ENCODE data around the gene SPTBN1. TPM values are rescaled to one million over a fixed set of nuclear protein-coding genes. Genes with fewer than 3 reads are reported as not detected.

SPTBN1 gene
- total and polyA plus RNA-seq, 2 of the 13 experiments (the other 11 are each of a cell fraction or from before 2014, with no cell fraction given): 123 to 299 TPM

GRCh38 chr2:54557601-54558187 lies 101.6 kb downstream of the SPTBN1 start (continued):
- TF ChIP-seq TFDP2 (CRISPR knock-in tag; IDR thresholded peaks at IDR 0.05) (peak; percentile 68), ATF3 (CRISPR knock-in tag; IDR thresholded peaks at IDR 0.05) (no peak), ZNF207 (IDR thresholded peaks at IDR 0.05; ENCODE audit: borderline replicate concordance) (no peak), ETS1 (CRISPR knock-in tag; IDR thresholded peaks at IDR 0.05) (no peak), ZNF607 (CRISPR knock-in tag; IDR thresholded peaks at IDR 0.05; ENCODE audit: borderline replicate concordance) (no peak; the same call in none of the 2 replicates), ZNF33A (CRISPR knock-in tag; IDR thresholded peaks at IDR 0.05; ENCODE audit: borderline replicate concordance) (no peak), ZNF879 (CRISPR knock-in tag; IDR thresholded peaks at IDR 0.05) (no peak), BRCA1 (CRISPR knock-in tag; IDR thresholded peaks at IDR 0.05) (no peak), ZNF816 (CRISPR knock-in tag; IDR thresholded peaks at IDR 0.05; ENCODE audit: borderline replicate concordance) (0 out of 2 replicates have a peak, but pooled peaks have one; percentile 19), DMAP1 (CRISPR knock-in tag; IDR thresholded peaks at IDR 0.05) (peak; percentile 84; the same call in 1 of the 2 replicates), KLF15 (CRISPR knock-in tag; IDR thresholded peaks at IDR 0.05; ENCODE audit: borderline replicate concordance) (no peak), SP1 (IDR thresholded peaks at IDR 0.05) (no peak), SP1 (CRISPR knock-in tag; IDR thresholded peaks at IDR 0.05) (peak; percentile 26; the same call in 1 of the 2 replicates), ZNF343 (CRISPR knock-in tag; IDR thresholded peaks at IDR 0.05) (no peak), NR0B2 (CRISPR knock-in tag; IDR thresholded peaks at IDR 0.05) (peak; percentile 70; the same call in 1 of the 2 replicates), ZNF550 (CRISPR knock-in tag; IDR thresholded peaks at IDR 0.05; ENCODE audit: borderline replicate concordance) (no peak), ETV6 (CRISPR knock-in tag; conservative IDR thresholded peaks at IDR 0.05) (peak; percentile 32; the same call in 1 of the 2 replicates), YY1 (IDR thresholded peaks at IDR 0.05; ENCODE audit: insufficient read depth, insufficient replicate concordance, low read depth, low read length) (peak; percentile 56), TOPORS (CRISPR knock-in tag; IDR thresholded peaks at IDR 0.05) (0 out of 2 replicates have a peak, but pooled peaks have one; percentile 24), HNRNPLL (IDR thresholded peaks at IDR 0.05; ENCODE audit: low read depth, low read length, poor library complexity, severe bottlenecking) (peak; percentile 93), EP300 (IDR thresholded peaks at IDR 0.05; ENCODE audit: low read depth in 2 of 2, low read length in 2 of 2) (peak in 1 of 2 experiments; percentile 51; a peak in 1 of 4 replicates), EP300 (CRISPR knock-in tag; IDR thresholded peaks at IDR 0.05; ENCODE audit: borderline replicate concordance) (peak; percentile 53; the same call in 1 of the 2 replicates), ZNF572 (CRISPR knock-in tag; IDR thresholded peaks at IDR 0.05) (peak; percentile 12; the same call in 1 of the 2 replicates), SCMH1 (CRISPR knock-in tag; IDR thresholded peaks at IDR 0.05; ENCODE audit: borderline replicate concordance) (no peak), CENPT (CRISPR knock-in tag; IDR thresholded peaks at IDR 0.05; ENCODE audit: low read depth) (no peak), MEF2D (CRISPR knock-in tag; IDR thresholded peaks at IDR 0.05) (no peak; the same call in 1 of the 2 replicates)
- TF ChIP-seq, protein P1, sequence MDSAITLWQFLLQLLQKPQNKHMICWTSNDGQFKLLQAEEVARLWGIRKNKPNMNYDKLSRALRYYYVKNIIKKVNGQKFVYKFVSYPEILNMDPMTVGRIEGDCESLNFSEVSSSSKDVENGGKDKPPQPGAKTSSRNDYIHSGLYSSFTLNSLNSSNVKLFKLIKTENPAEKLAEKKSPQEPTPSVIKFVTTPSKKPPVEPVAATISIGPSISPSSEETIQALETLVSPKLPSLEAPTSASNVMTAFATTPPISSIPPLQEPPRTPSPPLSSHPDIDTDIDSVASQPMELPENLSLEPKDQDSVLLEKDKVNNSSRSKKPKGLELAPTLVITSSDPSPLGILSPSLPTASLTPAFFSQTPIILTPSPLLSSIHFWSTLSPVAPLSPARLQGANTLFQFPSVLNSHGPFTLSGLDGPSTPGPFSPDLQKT (CRISPR knock-in tag; IDR thresholded peaks at IDR 0.05; ENCODE audit: borderline replicate concordance): no peak
